DMS 273 treated with DMSO at 0.1 percent for 48 hours (cell line): ENCODE results near the gene ZC3H14.

Source experiments
- DNase-seq: peaks from one replicate; lab custom pipeline; 2025; lab: John Stamatoyannopoulos, UW

The ZC3H14 gene

GRCh38 chr14:88607829-88608228 lies 45.0 kb downstream of the ZC3H14 start:
- no peak for DNase-seq

- DNase-seq: no peak
Measured at GRCh38 chr14:88611878-88612277, 49.0 kb downstream of the ZC3H14 start.

DNA sequence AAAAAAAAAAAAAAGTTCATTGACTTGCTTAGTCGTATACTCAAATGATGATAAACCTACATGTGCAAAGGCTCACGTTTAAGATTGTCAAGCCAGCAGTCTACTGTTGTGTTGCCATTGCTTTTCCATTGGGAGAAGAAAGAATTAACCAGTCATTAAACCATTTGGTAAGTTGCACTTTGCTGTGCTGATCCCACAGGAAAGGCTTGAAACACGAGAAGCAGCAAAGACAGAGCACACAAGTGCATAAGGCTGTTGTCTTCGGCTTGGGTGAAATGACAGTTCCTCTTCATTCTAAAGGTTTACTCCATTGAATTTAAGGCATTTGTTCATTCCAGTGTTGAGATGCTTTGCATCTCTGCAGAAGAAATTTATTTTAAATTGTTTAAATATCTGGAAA lies 50.1 kb downstream of the ZC3H14 start:
- DNase-seq: no peak

DNA sequence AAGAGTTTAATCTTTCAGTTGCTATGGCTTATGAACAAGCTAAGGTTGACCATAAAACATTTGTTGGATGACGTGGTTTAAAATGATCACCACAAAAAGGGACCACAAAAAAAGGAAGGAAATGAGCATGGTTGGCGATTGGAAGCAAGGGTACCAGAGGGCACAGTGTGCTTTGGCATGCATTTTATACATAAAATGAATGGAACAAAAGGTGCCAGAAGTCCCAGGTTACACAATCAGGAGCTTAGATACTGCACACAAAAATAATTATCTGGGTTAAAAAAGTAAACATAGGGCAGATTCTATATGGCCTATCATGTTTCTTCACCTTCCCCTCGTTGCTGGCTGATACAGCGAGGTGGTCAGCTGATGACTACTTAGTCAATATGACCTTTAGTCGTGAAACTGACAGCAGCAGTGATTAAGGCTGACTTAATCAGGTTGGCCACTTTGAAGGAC lies 50.7 kb downstream of the ZC3H14 start:
- no peak for DNase-seq

GRCh38 chr14:88614218-88614907 lies 51.5 kb downstream of the ZC3H14 start:
- DNase-seq: no peak

DNA sequence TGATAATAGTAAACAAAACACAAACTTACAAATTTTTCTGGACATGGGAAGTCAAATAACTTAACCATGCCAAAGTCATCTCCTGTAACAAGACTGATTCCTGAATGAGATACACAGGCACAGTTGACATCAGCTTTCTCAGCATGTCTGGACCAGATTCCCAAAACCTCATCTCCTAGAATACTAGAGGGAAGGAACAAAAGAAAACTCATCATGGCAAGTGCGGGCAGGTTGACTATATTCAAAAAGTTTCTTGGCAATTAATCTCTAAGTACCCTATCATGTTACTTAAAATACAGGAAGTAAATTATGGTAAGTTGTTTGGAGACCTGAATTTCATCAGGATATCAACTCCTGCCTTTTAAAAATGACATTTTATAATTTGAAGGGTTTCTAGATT lies 53.9 kb downstream of the ZC3H14 start:
- DNase-seq: no peak

- no peak for DNase-seq
Measured at GRCh38 chr14:88617479-88617878, 54.6 kb downstream of the ZC3H14 start.

DNA sequence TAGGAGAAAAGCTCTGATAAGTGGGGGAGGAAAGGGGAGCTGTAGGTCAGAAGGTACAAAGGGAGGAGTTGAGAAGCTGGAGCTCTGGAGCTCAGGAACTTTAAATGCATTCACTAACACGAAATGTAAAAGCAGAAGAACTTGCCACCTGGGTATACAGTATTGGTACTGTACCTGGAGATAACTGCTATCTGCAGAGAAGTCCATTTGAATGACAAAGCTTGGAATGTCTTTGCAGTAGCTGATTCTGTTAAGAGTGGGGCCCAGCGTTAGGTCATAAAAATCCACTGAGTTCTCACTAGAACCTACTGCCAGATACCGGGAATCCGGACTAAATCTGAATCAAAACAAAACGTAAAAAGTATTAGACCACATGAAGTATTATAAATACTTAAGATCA lies 55.6 kb downstream of the ZC3H14 start:
- DNase-seq: no peak

DNA sequence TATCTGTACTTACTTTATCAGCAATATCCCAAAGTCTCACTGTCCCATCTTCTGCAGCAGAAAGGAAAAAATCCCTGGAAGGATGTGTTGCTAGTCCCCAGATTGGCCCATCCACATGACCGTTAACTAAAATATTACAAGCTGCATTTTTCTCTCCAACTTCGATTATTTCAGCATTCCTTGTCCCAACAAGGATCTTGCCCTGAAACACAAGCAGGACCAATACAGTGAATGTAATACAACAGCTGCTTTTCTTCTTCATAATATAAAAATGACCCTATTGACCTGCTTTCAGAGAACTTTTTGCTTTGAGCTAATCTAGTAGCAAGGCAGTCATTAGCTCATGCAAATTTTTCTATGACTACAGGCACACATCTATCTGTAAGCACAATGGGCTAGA lies 58.3 kb downstream of the ZC3H14 start:
- DNase-seq: no peak

GRCh38 chr14:88625671-88626070 lies 62.8 kb downstream of the ZC3H14 start:
- DNase-seq: no peak

- DNase-seq: no peak
Measured at GRCh38 chr14:88628033-88628432, 65.2 kb downstream of the ZC3H14 start.

- DNase-seq: no peak
Measured at GRCh38 chr14:88628462-88628861, 65.6 kb downstream of the ZC3H14 start.

GRCh38 chr14:88630565-88630964 lies 67.7 kb downstream of the ZC3H14 start:
- DNase-seq: no peak

- no peak for DNase-seq
Measured at GRCh38 chr14:88631091-88631490, 68.3 kb downstream of the ZC3H14 start.

GRCh38 chr14:88632512-88632911 lies 69.7 kb downstream of the ZC3H14 start:
- DNase-seq: no peak

DNA sequence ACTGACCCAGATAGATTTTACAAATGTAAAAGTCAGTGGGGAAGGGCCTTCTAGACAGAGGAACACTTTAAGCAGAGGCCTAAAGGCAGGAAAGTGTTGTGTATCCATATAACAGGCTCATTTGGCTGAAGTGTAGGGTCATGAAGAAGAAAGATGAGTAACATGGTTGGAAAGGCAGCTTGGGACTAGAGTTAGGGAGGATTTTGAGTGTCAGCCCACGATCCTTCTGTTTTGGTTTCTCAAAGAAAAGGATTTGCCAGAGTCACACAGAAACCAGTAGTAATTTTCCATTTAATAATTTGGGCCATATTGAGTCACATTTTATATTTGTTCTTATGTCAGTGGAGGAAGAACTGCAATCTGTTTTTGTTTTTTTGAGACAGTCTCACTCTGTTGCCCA lies 76.4 kb downstream of the ZC3H14 start:
- no peak for DNase-seq

DNA sequence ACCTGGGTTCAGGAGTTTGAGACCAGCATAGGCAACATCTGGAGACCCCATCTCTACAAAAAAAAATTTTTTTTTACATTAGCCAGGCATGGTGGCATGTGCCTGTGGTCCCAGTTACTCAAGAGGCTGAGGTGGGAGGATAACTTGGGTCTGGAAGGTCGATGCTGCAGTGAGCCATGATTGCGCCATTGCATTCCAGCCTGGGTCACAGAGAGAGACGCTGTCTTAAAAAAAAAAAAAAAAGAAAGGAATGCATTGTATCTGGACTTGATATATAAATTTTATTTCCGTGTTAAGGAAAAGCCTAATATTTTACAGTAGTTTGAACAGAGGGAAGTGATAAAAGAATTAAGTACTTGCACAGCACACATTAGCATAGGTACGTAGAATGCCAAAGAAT lies 97.2 kb downstream of the ZC3H14 start:
- no peak for DNase-seq

- peak; percentile 50 for DNase-seq
Measured at GRCh38 chr14:88667555-88668273, 104.9 kb downstream of the ZC3H14 start.

GRCh38 chr14:88668448-88669116 lies 105.7 kb downstream of the ZC3H14 start:
- DNase-seq: no peak

DNA sequence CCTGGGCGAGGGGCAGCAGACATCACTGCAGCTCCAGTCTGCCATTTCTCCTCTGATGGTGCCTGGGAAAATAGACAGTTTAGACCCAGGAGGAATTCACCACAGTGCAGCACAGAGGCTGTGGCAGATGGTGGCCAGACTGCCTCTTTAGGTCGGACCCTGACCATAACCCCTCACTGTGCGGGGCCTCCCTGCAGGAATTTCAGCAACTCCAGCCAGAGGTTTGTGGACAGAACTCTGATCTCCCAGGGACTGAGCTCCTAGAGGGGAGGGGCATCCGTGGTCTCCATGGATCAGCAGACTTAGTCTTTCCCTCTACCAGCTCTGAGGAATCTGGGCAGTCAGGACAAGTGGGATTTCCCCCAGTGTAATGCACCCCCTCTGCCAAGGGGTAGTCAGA lies 106.5 kb downstream of the ZC3H14 start:
- DNase-seq: no peak
